Left renal pelvis (tissue), 4 donors: Measurements from ENCODE around the gene GARRE1. TPM values are rescaled to one million over a fixed set of nuclear protein-coding genes. Genes with fewer than 3 reads are reported as not detected.
"Not testable (repeated sequence)": the region's sequence is repeated elsewhere in the genome, so short reads cannot be mapped to it uniquely, and the experiment has no call there.

ENCODE experiments used
- DNase-seq, 4 donors: peaks; one replicate each; pipeline ENCODE4 v3.0.0-alpha.2; 2013; ENCODE audit warnings: low read depth in 4 of 4, low spot score in 3 of 4
- polyA plus RNA-seq, 4 donors: library from polyadenylated mRNA; unstranded; fragments of 120-200 nt; gene quantifications; one replicate each; pipeline ENCODE4 v1.2.1, GENCODE V29; 2013; ENCODE audit not compliant: insufficient read length in 4 of 4

Gene GARRE1
- polyA plus RNA-seq, 4 donors: 35.8 to 44.9 (median 39.1) TPM

DNA sequence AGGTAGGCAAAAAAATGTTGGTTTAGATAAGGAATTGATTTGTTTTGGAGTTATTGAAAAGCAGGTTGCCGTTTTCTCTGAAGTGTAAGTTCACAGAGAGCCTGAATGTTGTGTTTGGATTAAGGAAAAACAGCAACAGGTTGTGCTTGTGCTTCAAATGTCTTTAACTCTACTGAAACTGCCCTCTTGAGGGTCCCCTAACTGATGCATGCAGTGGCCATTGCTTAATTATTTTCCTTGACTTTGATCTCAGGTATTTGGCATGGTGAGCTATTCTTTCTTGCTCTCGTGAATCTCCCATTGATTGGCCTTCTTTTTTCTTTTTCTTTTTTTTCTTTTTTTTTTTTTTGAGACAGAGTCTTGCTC lies 3.2 kb downstream of the GARRE1 start:
- DNase-seq: no peak

DNA sequence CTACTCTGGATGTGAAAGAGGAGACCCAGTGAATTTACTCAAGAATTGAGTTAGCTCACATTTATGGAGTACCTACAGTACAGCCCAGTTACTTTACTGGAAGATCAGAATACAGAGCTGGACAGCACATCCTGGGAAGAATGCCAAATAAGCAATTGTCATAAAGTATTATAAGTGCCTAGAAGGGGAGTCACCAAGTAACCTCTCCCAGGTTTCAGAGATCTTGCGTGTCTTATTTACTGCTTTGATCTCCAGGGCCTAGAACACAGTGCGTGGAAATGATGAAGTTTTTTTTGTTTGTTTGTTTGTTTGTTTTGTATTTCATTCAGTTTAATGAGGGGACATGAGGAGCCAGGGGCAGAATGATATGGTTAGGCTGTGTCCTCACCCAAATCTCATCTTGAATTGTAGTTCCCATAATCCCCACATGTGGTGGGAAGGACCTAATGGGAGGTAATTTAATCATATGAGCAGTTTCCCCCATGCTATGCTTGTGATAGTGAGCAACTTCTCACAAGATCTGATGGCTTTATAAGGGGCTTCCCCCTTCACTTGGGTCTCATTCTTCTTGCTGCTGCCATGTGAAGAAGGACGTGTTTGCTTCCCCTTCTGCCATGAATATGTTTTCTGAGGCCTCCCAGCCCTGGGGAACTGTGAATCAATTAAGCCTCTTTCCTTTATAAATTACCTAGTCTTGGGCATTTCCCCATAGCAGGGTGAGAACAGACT lies 5.2 kb downstream of the GARRE1 start:
- no peak for DNase-seq

DNA sequence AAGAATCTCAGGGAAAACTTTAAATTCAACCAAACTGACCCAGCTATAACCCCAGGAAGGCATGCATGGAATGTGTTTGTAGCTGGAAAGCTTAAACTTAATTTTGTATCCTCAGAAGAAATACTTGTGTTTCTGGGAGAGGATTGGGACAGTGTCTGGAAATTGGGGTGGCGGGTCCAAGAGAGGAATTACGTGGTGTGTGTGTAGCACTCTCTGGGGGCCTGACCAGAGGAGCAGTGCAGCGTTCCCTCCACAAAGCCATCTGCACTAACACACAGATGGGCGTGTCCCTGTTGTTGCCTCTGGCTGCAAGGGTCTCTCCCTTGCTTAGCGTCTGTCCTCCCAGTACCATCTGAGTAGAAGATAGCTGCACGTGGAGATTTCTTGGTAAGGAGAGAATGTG lies 6.4 kb downstream of the GARRE1 start:
- DNase-seq: no peak

DNA sequence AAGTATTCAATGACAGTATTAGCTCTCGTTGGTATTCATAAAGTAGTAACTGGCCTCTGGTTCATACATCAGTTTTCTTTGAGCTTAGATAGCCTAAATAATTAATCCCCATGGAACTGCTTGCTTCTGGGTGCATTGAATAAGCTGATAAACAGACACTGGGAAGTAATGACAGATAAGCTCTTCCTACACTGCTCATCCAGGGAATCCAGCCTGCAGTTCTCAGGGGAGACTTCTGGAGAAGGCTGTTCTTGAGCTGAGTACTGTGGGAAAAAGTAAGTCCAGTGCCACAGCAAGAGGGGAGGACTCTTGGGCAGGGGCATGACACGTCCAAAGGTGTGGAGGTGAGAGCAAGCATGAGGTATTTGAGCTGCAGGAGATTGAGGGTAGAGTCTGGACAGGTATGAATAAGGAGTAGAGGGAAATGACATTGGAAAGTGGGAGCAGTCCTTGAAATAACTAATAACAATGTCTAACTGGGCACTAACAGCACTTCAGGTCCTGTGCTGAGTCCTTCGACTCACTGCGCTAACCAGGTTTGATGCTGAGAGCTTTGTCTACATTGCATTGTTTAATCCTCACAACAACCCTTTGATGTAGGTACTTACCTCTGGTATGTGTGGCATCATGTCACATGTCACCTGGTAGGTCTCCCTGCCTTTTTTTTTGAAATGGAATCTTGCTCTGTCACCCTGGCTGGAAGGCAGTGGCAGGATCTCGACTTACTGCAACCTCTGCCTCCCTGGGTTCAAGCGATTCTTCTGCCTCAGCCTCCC lies 7.2 kb downstream of the GARRE1 start:
- no peak for DNase-seq

DNA sequence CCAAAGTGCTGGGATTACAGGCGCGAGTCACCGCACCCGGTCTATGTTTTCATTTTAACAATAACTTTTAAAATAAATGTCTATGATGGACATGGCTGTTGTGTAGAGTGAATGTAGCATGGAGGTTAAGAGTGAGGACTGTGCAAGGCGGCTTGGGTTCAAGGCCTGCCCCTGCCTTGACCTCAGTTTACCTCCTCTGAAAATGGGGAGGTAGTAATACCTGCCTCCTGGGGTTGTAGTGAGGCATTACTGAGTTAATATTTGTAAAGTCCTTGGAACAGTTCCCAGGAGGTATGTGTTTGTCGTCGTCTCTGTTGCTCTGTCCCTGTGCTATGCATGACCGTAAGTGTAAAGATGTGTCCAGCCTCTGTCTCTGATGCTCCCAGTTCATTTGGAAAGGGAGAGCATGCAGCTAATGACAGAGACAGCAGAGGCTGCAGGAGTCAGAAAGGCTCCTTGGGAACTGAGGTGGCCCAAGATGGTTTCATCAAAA lies 9.4 kb downstream of the GARRE1 start:
- no peak for DNase-seq

DNA sequence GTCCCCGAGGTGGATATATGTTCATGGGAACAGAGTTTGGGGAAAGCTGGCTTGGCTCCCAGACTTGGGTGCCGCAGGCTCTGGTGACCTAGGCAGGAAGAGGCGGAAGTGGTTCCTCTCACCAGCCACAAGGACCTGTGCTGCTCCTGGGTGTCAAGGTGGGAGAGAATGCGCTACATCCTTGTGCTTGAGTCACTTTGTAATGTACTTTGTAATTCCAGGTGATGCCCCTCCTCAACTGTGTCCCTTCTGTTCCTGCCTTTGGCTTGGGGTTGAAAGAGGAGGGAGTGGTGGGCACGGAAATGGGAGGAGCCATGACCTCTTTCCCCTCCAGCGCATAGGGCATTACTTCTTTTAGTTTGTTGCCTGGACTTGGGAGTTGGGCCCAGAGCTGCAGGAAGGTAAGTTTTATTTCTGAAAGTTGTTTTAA lies 10.9 kb downstream of the GARRE1 start:
- no peak for DNase-seq

DNA sequence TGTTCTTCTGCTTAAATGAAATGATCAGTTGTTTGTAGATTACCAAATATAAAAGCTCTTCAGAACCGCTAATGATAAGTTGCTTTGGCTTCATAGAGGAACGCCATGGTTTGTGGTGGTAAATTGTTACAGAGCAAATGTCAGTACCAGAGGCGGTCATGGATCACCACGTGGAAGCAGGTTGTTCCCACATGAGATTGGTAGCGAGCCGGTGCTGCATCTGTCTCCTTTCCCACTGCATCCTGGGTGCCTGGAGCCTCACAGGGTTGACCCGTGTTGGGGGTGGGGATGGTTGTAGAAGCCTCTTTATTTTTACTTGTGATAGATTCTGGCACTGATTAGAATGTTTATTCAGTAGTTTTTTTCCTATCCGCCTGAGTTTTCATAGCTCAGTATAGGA lies 14.7 kb downstream of the GARRE1 start:
- no peak for DNase-seq

DNA sequence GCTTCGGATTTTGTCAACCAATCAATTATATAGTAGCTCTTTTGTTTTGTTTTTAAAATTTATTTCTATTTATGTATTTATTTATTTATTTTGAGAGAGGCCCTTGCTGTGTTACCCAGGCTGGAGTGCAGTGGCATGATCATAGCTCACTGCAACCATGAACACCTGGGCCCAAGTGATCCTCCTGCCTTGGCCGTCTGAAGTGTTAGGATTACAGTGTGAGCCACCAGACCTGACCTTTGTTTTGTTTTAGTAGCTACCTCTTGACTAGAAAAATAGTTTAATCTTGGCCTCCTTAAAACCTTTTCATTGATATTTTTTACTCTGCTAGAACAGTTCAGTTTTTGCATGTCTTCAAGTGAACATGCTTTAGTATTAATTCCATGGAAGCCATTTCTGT lies 15.1 kb downstream of the GARRE1 start:
- no peak for DNase-seq

DNA sequence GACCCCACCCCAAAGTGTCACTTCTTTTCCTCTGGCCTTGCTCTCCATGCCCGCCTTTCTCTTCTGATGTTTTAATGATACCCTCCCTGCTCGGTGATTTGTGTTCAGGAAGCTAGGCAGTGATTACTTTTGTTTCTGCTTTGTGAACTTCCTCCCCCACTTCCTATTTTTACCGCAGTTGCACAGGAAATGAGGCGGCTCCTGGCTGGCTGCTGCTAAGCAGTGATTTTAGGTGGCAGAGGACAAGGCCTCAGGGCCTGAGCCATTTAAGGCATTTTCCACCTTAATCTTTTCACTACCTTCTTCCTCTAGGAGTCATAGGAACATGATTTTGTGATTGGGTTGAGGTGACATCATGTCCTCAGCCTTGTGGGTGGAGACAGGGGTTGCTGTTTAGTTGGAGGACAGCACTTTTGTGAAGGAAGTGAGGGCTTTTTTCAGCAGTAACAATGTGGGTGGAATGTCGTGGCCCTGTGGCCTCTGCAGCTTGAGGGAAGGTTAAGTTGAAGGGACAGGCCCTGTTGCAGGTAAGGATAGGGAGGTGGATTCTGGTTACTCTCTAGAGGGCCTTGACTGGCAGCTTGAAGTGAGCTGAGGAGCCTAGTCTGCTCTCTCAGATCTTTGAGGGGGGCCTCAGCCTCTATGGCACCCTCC lies 15.7 kb downstream of the GARRE1 start:
- peak; percentile 51 to 73 (median 56) for DNase-seq

DNA sequence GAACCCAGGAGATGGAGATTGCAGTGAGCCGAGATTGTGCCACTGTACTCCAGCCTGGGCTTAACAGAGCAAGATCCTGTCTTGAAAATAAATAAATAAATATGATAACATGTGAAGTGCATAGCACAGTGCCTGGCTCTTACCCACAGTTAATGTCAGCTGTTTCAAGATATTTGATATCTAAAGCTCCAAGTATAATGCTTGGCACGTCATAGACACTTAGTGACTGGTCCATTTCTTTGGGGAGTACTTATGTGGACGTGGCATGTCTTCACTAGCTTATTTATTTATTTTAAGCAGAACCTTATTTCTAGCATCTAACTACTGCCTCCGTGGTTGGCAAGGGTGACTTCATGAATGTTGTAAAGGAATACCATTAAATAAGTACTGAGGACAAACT lies 18.8 kb downstream of the GARRE1 start:
- DNase-seq: no peak

DNA sequence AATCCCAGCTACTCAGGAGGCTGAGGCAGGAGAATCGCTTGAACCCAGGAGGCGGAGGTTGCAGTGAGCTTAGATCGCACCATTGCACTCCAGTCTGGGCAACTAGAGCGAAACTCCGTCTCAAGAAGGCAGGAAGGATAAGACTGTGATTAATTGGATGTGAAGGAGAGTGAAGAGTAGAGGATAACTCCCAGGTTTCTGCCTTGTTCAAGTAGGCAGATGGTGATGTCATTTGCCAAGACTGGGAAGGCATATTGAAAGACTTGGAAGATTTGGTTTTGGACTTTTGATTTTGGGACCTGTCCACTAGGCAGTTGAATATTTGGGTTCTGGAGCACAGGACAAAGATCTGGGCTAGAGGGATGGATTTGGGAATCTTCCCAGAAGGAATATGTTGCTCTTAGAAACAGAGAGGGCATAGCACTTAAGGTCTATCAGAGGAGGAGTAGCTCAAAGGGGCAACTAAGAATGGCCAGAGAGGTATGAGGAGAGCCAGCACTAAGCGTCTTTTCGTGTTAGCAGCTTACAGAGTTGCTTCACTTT lies 20.0 kb downstream of the GARRE1 start:
- no peak for DNase-seq

DNA sequence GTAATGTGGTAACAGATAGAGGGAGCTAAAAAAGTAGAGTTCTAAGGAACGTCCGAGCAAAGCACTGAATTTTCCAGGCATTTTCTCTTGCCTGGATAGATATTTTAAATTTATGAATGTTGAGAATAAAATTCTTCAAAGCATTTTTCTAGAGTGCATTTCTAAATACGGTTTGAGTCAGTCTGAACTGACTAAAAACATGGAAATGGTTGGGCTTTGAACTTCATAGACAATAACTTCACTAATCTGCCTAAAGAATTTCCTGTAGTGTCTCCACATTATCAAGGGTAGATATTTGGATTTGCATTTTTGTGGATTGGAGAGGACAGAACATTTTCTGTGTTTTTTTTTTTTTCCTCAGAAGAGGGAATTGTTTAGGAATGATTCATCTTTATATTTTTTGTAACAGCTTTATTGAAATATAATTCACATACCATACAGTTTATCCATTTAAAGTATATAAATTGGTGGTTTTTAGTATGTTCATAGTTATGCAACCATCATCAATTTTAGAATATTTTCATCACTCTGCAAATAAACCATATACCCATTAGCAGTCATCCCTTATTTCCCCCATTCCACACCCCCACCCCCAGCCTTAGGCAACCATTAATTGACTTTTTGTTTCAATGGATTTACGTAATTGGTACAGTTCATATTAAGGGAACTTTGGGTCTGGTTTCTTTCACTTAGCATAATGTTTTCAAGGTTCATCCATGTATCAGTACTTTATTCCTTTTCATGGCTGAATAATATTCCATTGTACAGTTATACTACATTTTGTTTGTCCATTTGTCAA lies 20.7 kb downstream of the GARRE1 start:
- no peak for DNase-seq

DNA sequence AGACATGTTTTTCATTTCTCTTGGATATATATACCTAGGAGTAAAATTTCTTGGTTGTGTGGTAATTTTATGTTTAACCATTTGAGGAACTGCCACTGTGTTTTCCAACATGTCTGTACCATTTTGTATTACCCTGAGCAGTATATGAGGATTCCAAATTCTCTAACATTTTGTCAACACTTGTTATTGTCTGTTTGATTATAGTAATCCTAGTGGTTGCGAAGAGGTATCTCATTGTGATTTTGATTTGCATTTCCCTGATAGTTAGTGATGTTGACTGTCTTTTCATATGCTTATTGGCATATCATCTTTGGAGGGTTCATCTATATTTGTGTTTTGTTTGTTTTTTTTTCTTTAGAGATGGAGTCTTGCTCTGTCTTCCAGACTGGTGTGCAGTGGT lies 21.4 kb downstream of the GARRE1 start:
- no peak for DNase-seq

DNA sequence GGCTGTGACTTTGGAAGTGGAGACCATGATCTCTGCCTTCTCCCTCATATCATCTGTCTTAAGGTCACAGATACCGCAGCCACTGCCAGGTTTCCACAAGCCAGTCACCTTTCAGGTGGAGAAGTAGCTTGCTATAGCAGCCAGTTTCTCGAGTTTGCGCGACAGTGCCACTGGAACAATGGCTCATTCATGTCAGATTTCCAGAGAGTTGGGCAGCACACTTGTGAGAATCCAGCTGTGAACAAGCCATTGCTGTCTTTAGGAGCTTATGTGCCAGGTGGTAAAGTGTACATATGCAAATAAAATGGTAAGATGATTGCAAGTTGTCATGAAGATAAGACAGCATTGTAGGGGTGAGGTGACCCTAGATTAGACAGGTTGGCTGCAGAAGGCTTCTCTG lies 22.3 kb downstream of the GARRE1 start:
- no peak for DNase-seq

DNA sequence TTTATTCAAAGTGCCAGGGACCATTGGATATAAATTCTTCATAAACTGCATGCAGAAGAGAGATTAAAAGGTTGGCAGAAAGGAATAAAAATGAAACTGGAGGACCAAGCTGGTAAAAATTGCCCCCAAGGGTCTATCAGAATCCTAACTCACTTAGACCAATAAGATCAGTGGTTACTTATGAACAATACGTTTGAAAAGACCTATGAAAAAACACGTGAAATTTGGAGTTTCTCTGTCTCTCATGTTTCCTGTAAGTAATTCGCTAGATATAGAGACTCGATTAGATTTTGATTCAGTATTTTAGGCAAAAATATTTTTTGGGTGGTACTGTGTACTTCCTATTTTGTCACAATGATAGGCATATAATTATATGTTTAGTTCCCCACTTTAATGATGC lies 22.9 kb downstream of the GARRE1 start:
- DNase-seq: no peak

DNA sequence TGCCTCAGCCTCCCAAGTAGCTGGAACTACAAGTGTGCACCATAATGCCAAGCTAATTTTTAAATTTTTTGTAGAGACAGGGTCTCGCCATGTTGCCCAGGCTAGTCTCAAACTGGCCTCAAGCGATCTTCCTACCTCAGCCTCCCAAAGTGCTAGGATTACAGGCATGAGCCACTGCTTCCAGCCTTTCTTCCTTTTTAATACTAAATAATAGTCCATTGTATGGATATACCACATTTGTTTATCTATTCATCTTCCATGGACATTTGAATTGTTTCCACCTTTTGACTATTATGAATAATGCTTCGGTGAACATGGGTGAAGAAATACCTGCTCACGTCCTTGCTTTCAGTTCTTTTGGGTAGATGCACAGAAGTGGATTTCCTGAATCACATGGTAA lies 24.4 kb downstream of the GARRE1 start:
- no peak for DNase-seq

DNA sequence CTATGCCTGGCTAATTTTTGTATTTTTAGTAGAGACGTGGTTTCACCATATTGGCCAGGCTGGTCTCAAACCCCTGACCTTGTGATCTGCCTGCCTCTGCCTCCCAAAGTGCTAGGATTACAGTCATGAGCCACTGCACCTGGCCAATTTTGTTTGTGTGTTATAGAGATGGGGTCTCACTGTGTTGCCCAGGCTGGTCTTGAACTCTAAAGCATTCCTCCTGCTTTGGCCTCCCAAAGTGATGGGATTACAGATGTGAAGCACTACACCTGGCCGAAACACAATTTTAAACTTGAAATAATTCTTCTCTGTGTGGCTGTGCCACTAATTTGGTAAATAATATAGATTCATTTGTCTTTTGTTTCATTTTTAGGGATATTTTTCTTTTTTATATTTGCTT lies 27.1 kb downstream of the GARRE1 start:
- not testable (repeated sequence) for DNase-seq

DNA sequence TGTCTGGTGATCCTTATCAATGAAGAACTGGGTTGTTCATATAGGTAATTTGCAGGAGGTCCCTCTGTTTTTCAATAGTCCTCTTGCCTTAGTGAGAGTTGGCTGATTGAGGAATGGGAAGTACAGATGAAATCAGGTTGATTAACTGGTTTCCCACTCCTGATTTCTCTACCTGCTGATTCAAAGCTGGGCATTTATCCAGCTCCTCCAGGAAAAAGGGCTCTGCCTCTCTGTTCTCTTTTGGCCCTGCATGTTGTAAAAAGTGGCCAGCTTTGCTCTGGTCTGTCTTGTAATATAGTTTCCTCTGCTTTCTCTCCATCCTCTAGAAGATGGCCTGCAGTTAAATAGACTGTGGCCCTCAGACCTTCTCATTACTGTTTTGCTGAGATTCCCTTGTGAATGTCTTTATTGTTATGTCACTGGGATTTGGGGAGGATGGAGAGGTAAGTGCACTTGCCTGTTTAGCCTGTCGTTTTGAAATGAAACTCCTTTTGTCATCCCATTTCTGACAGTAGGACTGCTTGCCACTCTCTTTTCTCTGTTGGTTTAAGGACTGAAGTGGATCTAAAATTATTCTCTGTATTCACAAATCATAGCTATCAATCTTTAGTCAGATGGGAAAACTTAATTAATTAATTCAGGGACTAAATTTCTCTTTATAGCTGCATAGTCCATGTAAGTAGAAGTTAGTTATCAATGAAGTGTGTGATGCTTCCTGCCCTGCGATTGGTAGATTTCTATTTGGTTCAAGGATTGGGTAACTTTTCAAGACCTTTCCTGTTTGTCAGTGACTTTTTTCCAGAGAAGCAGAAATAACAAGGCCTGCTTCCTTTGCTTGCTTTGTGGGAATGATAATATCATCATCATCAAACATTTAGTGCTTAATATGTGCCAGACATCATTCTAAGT lies 28.5 kb downstream of the GARRE1 start:
- DNase-seq: no peak

DNA sequence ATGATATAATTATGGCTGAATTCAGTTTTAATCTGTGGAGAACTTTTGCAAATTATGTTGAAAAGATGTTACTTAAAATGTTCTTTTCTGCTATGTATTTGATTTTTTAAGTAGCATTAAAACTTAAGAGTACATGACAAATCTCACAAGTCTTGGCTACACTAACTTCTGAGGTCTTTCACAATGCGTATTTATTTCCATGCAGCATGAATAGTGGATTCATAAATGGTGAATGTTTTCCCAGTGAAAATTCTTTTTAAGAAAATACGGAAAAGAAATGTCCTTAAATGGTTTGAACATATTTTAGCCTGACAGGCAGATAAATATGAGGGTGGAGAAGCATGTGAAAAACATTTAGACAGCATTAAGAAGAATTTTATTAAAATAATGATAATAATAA lies 30.2 kb downstream of the GARRE1 start:
- DNase-seq: no peak
